ENCODE measurements around the gene CCDC18.

GRCh38 chr1:93177991-93178390, 2.5 kb upstream of the CCDC18 start:
- TF ChIP-seq CTCF (IDR thresholded peaks at IDR 0.05) (no peak), POLR2AphosphoS5 (IDR thresholded peaks at IDR 0.05) (no peak), POLR2A (IDR thresholded peaks at IDR 0.05) (no peak)
